GM21526 (cell line): ENCODE data around the gene MTHFS.
"Not testable (repeated sequence)": the region's sequence is repeated elsewhere in the genome, so short reads cannot be mapped to it uniquely, and the experiment has no call there.

Experiments
- ATAC-seq: cut with Tn5 transposase; IDR thresholded peaks from one replicate; pipeline ENCODE4 v1.9.1; 2021; ENCODE audit warnings: moderate library complexity; ENCODE audit not compliant: unreplicated experiment, low FRiP score

Gene MTHFS

GRCh38 chr15:79896634-79897379 is at the start of gene MTHFS:
MTHFS (minus strand) TSS chr15:79897014; CDS start chr15:79896988, 26 bp downstream.
- ATAC-seq: peak; percentile 54

GRCh38 chr15:79944622-79945021 is 47.8 kb upstream of the MTHFS start:
- ATAC-seq: no peak

- ATAC-seq: no peak
Observed at GRCh38 chr15:79943820-79944219, 47.0 kb upstream of the MTHFS start.

- ATAC-seq: no peak
Observed at GRCh38 chr15:79942741-79943481, 46.1 kb upstream of the MTHFS start.

- no peak for ATAC-seq
Observed at GRCh38 chr15:79939399-79939798, 42.6 kb upstream of the MTHFS start.

- no peak for ATAC-seq
Observed at GRCh38 chr15:79938143-79938542, 41.3 kb upstream of the MTHFS start.

- ATAC-seq: not testable (repeated sequence)
Observed at GRCh38 chr15:79935556-79936201, 38.9 kb upstream of the MTHFS start.

- no peak for ATAC-seq
Observed at GRCh38 chr15:79933231-79933630, 36.4 kb upstream of the MTHFS start.

GRCh38 chr15:79932447-79932846 is 35.6 kb upstream of the MTHFS start:
- ATAC-seq: no peak

- ATAC-seq: no peak
Observed at GRCh38 chr15:79930516-79930915, 33.7 kb upstream of the MTHFS start.

- no peak for ATAC-seq
Observed at GRCh38 chr15:79929412-79929811, 32.6 kb upstream of the MTHFS start.

- ATAC-seq: not testable (repeated sequence)
Observed at GRCh38 chr15:79926116-79926515, 29.3 kb upstream of the MTHFS start.

GRCh38 chr15:79924379-79924778 is 27.6 kb upstream of the MTHFS start:
- ATAC-seq: no peak

GRCh38 chr15:79923515-79924169 is 26.8 kb upstream of the MTHFS start:
- peak; percentile 92 for ATAC-seq

- ATAC-seq: peak; percentile 43
Observed at GRCh38 chr15:79923079-79923514, 26.3 kb upstream of the MTHFS start.

- no peak for ATAC-seq
Observed at GRCh38 chr15:79922512-79923078, 25.8 kb upstream of the MTHFS start.

GRCh38 chr15:79919749-79920511 is 23.1 kb upstream of the MTHFS start:
- ATAC-seq: no peak

- ATAC-seq: no peak
Observed at GRCh38 chr15:79919090-79919748, 22.4 kb upstream of the MTHFS start.

GRCh38 chr15:79918278-79918677 is 21.5 kb upstream of the MTHFS start:
- no peak for ATAC-seq
